SK-N-SH treated with all-trans-retinoic acid at 6 μM for 48 hours (cell line): Measurements from ENCODE around the gene MANSC4.

ENCODE experiments used
- ATAC-seq: fragments of 200-7000 bp; cut with Tn5 transposase; 3 replicates; pipeline ENCODE4 v1.9.1; 2020; ENCODE audit warnings: mild to moderate bottlenecking, moderate library complexity
- ARNTL ChIP-seq: fragments of 450-650 bp; formaldehyde crosslinking; IDR thresholded peaks from 2 replicates; pipeline ENCODE4 v1.5.0; 2020; ENCODE audit warnings: low read depth, mild to moderate bottlenecking, moderate library complexity, borderline replicate concordance
- BACH2 ChIP-seq: fragments of 250-450 bp; sonication (Bioruptor Pico); IDR thresholded peaks from 2 replicates; pipeline ENCODE4 v1.9.0; 2021; ENCODE audit warnings: mild to moderate bottlenecking, borderline replicate concordance
- CREB5 ChIP-seq: fragments of 250-450 bp; sonication (Bioruptor Pico); IDR thresholded peaks from 2 replicates; pipeline ENCODE4 v1.5.1; 2020; ENCODE audit warnings: low read depth, mild to moderate bottlenecking, moderate library complexity
- CSDC2 ChIP-seq: fragments of 250-450 bp; sonication (Bioruptor Pico); IDR thresholded peaks from 2 replicates; pipeline ENCODE4 v1.5.0; 2020; ENCODE audit warnings: mild to moderate bottlenecking, moderate library complexity
- CSRNP3 ChIP-seq: fragments of 250-450 bp; sonication (Bioruptor Pico); IDR thresholded peaks from 2 replicates; pipeline ENCODE4 v1.5.1; 2021; ENCODE audit warnings: mild to moderate bottlenecking, moderate library complexity
- ESRRG ChIP-seq: fragments of 250-450 bp; sonication (Bioruptor Pico); IDR thresholded peaks from 2 replicates; pipeline ENCODE4 v1.6.1; 2021; ENCODE audit warnings: mild to moderate bottlenecking
- GLIS3 ChIP-seq: fragments of 250-450 bp; sonication (Bioruptor Pico); IDR thresholded peaks from 2 replicates; pipeline ENCODE4 v1.5.0; 2020; ENCODE audit warnings: mild to moderate bottlenecking, moderate library complexity
- ISL1 ChIP-seq: fragments of 250-450 bp; sonication (Bioruptor Pico); IDR thresholded peaks from 2 replicates; pipeline ENCODE4 v2.1.2; 2022; ENCODE audit warnings: mild to moderate bottlenecking, moderate library complexity
- OSR1 ChIP-seq: fragments of 250-450 bp; sonication (Bioruptor Pico); IDR thresholded peaks from 2 replicates; pipeline ENCODE4 v1.8.0; 2022; ENCODE audit warnings: moderate library complexity, mild to moderate bottlenecking, inconsistent platforms
- POU6F1 ChIP-seq: fragments of 250-450 bp; sonication (Bioruptor Pico); IDR thresholded peaks from 2 replicates; pipeline ENCODE4 v1.8.0; 2021; ENCODE audit warnings: low read depth, mild to moderate bottlenecking, moderate library complexity, borderline replicate concordance
- PPARA ChIP-seq: fragments of 250-450 bp; sonication (Bioruptor Pico); IDR thresholded peaks from 2 replicates; pipeline ENCODE4 v1.5.0; 2020; ENCODE audit warnings: mild to moderate bottlenecking, borderline replicate concordance
- RARB ChIP-seq: fragments of 250-450 bp; sonication (Bioruptor Pico); IDR thresholded peaks from 2 replicates; pipeline ENCODE4 v1.8.0; 2021; ENCODE audit warnings: mild to moderate bottlenecking, moderate library complexity
- SNAI2 ChIP-seq: fragments of 250-450 bp; sonication (Bioruptor Pico); IDR thresholded peaks from 2 replicates; pipeline ENCODE4 v1.5.0; 2020; ENCODE audit warnings: mild to moderate bottlenecking, moderate library complexity
- TCF4 ChIP-seq: fragments of 250-450 bp; sonication (Bioruptor Pico); IDR thresholded peaks from 2 replicates; pipeline ENCODE4 v1.8.0; 2021; ENCODE audit warnings: mild to moderate bottlenecking, moderate library complexity, borderline replicate concordance
- TOX ChIP-seq: fragments of 250-450 bp; sonication (Bioruptor Pico); IDR thresholded peaks from 2 replicates; pipeline ENCODE4 v1.8.0; 2021; ENCODE audit warnings: mild to moderate bottlenecking, moderate library complexity, borderline replicate concordance
- TSHZ2 ChIP-seq: fragments of 250-450 bp; sonication (Bioruptor Pico); IDR thresholded peaks from 2 replicates; pipeline ENCODE4 v1.5.0; 2020; ENCODE audit warnings: mild to moderate bottlenecking, moderate library complexity
- ZC3H10 ChIP-seq: fragments of 250-450 bp; sonication (Bioruptor Pico); IDR thresholded peaks from 2 replicates; pipeline ENCODE4 v1.5.1; 2021; ENCODE audit warnings: mild to moderate bottlenecking, moderate library complexity
- ZFP3 ChIP-seq: fragments of 250-450 bp; sonication (Bioruptor Pico); IDR thresholded peaks from 2 replicates; pipeline ENCODE4 v1.5.0; 2020; ENCODE audit warnings: mild to moderate bottlenecking, moderate library complexity
- ZFP30 ChIP-seq: fragments of 450-650 bp; formaldehyde crosslinking; IDR thresholded peaks from 2 replicates; pipeline ENCODE4 v1.5.0; 2022; ENCODE audit warnings: mild to moderate bottlenecking, moderate library complexity
- ZNF565 ChIP-seq: fragments of 450-650 bp; formaldehyde crosslinking; conservative IDR thresholded peaks from 2 replicates; pipeline ENCODE4 v1.5.0; 2020; ENCODE audit warnings: low read depth, mild to moderate bottlenecking, moderate library complexity
- ZNF70 ChIP-seq: fragments of 450-650 bp; formaldehyde crosslinking; IDR thresholded peaks from 2 replicates; pipeline ENCODE4 v1.5.0; 2020; ENCODE audit warnings: mild to moderate bottlenecking, moderate library complexity
- ZNF8 ChIP-seq: fragments of 450-650 bp; formaldehyde crosslinking; IDR thresholded peaks from 2 replicates; pipeline ENCODE4 v1.5.0; 2020; ENCODE audit warnings: mild to moderate bottlenecking, moderate library complexity

MANSC4 gene

GRCh38 chr12:27817766-27818165 lies 37.7 kb upstream of the MANSC4 start:
- TF ChIP-seq CREB5 (CRISPR knock-in tag) (no peak), TCF4 (CRISPR knock-in tag) (no peak), SNAI2 (CRISPR knock-in tag) (no peak), POU6F1 (CRISPR knock-in tag) (no peak), ESRRG (CRISPR knock-in tag) (no peak), ARNTL (CRISPR knock-in tag) (no peak), ZFP30 (CRISPR knock-in tag) (no peak), ZNF565 (CRISPR knock-in tag) (no peak), PPARA (CRISPR knock-in tag) (no peak), ISL1 (CRISPR knock-in tag) (no peak), ZFP3 (no peak), CSDC2 (no peak), ZC3H10 (no peak), GLIS3 (CRISPR knock-in tag) (no peak), ZNF8 (no peak), TOX (CRISPR knock-in tag) (no peak), BACH2 (CRISPR knock-in tag) (no peak), OSR1 (CRISPR knock-in tag) (no peak), TSHZ2 (CRISPR knock-in tag) (no peak)
- ATAC-seq: no peak

GRCh38 chr12:27814851-27815591 lies 35.0 kb upstream of the MANSC4 start:
- no peak for TF ChIP-seq OSR1 (CRISPR knock-in tag)
- TF ChIP-seq GLIS3 (CRISPR knock-in tag): no peak
- TF ChIP-seq PPARA (CRISPR knock-in tag): no peak
- no peak for TF ChIP-seq ESRRG (CRISPR knock-in tag)
- no peak for TF ChIP-seq CSRNP3
- no peak for TF ChIP-seq ZNF565 (CRISPR knock-in tag)
- TF ChIP-seq BACH2 (CRISPR knock-in tag): no peak
- no peak for TF ChIP-seq SNAI2 (CRISPR knock-in tag)
- TF ChIP-seq ZFP30 (CRISPR knock-in tag): no peak
- no peak for TF ChIP-seq CSDC2
- no peak for TF ChIP-seq RARB
- TF ChIP-seq ZNF70 (CRISPR knock-in tag): no peak
- TF ChIP-seq ZNF8: no peak
- TF ChIP-seq ZFP3: no peak
- ATAC-seq: 0 out of 3 replicates have a peak, but pooled peaks have one; percentile 24

- ATAC-seq: no peak
- no peak for TF ChIP-seq ZNF8
Observed at GRCh38 chr12:27814411-27814810, 34.4 kb upstream of the MANSC4 start.

- ATAC-seq: no peak
- TF ChIP-seq ARNTL (CRISPR knock-in tag): no peak
Observed at GRCh38 chr12:27812502-27812901, 32.5 kb upstream of the MANSC4 start.
